ENCODE results near the gene CTR9. TPM values are rescaled to one million over a fixed set of nuclear protein-coding genes. Genes with fewer than 3 reads are reported as not detected.

The CTR9 gene
- total RNA-seq, 1 donor from 2014 or later = 3.1 TPM

DNA sequence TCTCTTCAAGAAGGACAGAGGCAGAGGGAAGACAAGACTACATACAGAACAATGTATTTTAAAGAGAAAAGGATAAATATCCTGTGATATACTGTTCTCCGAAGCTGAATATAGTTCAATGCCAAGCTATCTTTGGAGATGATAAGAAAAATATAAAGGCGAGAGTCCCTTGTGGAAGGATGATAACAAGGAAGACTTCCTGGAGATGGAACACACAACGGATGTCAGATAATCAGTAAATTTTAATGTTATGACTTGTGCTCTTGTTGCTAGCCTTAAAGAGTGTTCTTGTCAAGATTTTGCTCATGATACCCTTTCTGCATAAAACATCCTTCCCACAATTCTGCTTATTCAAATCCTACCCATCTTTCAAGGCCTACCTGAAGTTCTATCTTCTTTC lies 6.8 kb upstream of the CTR9 start:
- H3K36me3 ChIP-seq = no peaks in the 10 kb centered on the region
- H3K4me3 ChIP-seq = no peak overlapping the region
- H3K4me1 ChIP-seq = no peaks in the 10 kb centered on the region
- no peaks in the 10 kb centered on the region for H3K9me3 ChIP-seq
- no peaks in the 10 kb centered on the region for H3K27me3 ChIP-seq
- TF ChIP-seq, protein P1, sequence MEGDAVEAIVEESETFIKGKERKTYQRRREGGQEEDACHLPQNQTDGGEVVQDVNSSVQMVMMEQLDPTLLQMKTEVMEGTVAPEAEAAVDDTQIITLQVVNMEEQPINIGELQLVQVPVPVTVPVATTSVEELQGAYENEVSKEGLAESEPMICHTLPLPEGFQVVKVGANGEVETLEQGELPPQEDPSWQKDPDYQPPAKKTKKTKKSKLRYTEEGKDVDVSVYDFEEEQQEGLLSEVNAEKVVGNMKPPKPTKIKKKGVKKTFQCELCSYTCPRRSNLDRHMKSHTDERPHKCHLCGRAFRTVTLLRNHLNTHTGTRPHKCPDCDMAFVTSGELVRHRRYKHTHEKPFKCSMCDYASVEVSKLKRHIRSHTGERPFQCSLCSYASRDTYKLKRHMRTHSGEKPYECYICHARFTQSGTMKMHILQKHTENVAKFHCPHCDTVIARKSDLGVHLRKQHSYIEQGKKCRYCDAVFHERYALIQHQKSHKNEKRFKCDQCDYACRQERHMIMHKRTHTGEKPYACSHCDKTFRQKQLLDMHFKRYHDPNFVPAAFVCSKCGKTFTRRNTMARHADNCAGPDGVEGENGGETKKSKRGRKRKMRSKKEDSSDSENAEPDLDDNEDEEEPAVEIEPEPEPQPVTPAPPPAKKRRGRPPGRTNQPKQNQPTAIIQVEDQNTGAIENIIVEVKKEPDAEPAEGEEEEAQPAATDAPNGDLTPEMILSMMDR (IDR thresholded peaks at IDR 0.05) = no peak
- no peak overlapping the region for H3K27ac ChIP-seq
- intact Hi-C loops (cut with DNase I) = no loop called here
- no peak for DNase-seq (ENCODE audit: low spot score in 2 of 2)

DNA sequence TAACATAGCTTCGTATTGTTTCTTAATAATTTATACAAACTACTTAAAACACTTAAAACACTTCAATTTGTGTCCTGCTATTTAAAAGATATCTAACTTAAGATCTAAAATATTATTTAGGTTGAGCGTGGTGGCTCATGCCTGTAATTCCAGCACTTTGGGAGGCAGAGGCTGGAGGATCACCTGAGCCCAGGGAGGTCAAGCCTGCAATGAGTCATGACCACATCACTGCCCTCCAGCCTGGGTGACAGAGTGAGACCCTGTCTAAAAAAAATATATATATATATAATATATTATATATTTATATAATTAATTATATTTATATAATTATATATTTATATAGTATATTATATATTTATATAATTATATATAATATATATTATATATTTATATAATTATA lies 4.2 kb upstream of the CTR9 start:
- H3K27ac ChIP-seq = no peak overlapping the region
- TF ChIP-seq, protein P1 (IDR thresholded peaks at IDR 0.05) = no peak
- intact Hi-C loops (cut with DNase I) = no loop called here

DNA sequence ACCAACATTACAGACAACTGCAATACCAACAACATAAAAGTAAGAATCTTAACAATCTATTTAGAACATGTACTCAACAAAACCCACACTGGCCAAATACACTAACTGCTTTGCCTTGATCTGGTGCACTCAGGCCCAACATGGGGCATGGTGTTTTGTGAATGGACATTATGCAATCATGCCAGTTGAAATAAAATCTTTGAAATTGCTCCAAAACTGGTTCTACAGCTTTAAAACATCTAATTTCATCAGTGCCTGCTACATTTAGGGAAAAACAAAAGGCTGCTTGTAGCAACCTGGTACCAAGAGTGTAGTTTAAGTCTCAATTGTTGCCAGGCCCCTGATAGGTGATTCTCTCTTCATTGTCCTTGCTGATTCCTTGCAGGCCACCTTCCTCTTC lies 3.3 kb upstream of the CTR9 start:
- no peak overlapping the region for H3K27ac ChIP-seq
- no peaks in the 10 kb centered on the region for H3K36me3 ChIP-seq
- intact Hi-C loops (cut with DNase I) = no loop called here
- H3K4me3 ChIP-seq = no peak overlapping the region
- TF ChIP-seq, protein P1 (IDR thresholded peaks at IDR 0.05) = no peak
- peaks cover 0 to 11% of the 10 kb centered on the region in 2 donors for H3K4me1 ChIP-seq
- H3K27me3 ChIP-seq = no peaks in the 10 kb centered on the region
- no peak for DNase-seq (ENCODE audit: low spot score in 2 of 2)
- no peaks in the 10 kb centered on the region for H3K9me3 ChIP-seq

More for the DNA sequence above, 4.2 kb upstream of the CTR9 start:
- H3K9me3 ChIP-seq = no peaks in the 10 kb centered on the region
- no peak for DNase-seq (ENCODE audit: low spot score in 2 of 2)
- H3K4me1 ChIP-seq = peaks cover 0 to 3% of the 10 kb centered on the region in 2 donors
- H3K27me3 ChIP-seq = no peaks in the 10 kb centered on the region
- H3K36me3 ChIP-seq = no peaks in the 10 kb centered on the region
- H3K4me3 ChIP-seq = no peak overlapping the region

DNA sequence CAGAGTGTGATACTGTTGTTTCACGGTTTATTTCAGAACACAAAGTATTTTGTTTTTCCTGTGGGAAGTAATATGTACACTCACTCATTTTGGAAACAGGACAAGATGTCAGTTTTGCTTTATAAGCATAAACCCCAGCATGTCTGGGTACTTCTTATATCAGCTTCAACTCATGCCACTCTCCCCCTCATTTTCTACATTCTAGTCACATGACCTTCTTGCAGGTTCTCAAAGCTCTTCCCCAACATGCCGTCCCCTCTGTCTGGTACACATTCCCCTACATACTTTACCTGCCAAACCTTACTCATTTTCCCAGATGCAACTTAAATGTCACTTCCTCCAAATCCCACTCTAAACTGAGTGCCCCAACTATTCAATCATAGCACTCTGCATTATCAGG lies 1.6 kb upstream of the CTR9 start:
- Histone ChIP-seq H3K4me1 (peaks cover 0 to 11% of the 10 kb centered on the region in 2 donors), H3K9me3 (no peaks in the 10 kb centered on the region), H3K36me3 (peaks cover 0 to 2% of the 10 kb centered on the region in 2 donors), H3K27me3 (no peaks in the 10 kb centered on the region), H3K27ac (no peak overlapping the region), H3K4me3 (no peak overlapping the region)
- intact Hi-C loops (cut with DNase I) = no loop called here
- TF ChIP-seq, protein P1 (IDR thresholded peaks at IDR 0.05) = no peak
- no peak for DNase-seq (ENCODE audit: low spot score in 2 of 2)

DNA sequence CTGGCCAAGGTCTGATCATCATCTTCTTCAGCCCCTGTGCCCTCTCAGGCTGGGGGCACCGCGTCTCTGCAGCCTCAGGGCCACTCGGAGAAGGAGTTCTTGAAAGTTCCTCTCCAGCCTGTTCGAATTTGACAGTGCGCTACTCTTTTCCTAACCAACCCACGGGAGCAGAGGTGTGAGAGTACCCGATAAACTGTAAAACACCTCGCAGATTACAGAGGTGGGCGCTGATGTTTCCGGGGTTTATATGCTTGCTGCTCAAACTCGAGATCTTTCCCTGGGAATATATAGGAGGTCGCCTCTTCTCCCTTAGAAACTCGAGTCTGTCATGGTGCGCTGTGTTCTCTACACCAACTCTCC lies 515 bp downstream of the CTR9 start:
- Histone ChIP-seq H3K27ac (peak overlapping the region; percentile 90 to 96), H3K4me1 (peaks cover 0 to 11% of the 10 kb centered on the region in 2 donors), H3K4me3 (peak overlapping the region; percentile 83 to 91), H3K36me3 (peaks cover 12 to 22% of the 10 kb centered on the region in 2 donors), H3K27me3 (no peaks in the 10 kb centered on the region), H3K9me3 (no peaks in the 10 kb centered on the region)
- intact Hi-C loops (cut with DNase I) = no loop called here
- TF ChIP-seq, protein P1 (IDR thresholded peaks at IDR 0.05) = no peak
- no peak for DNase-seq (ENCODE audit: low spot score in 2 of 2)

DNA sequence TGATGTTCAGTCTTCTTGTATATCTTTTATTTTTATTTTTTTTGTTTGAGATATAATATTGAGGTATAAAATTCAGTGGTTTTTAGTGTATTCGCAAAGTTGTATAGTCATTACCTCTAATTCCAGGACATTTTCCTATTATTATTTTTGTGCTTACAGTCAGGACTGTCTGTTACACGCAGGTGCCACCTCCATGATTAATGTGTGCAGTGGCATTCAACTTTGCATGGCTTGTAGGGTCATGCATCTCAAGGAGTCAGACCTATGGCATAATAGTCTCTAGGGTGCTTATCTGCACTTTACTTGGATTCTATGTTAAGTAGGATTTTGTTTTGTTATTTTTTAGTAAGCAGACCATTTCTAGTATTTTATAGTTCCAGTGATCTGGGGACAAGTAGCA lies 1.0 kb downstream of the CTR9 start:
- DNase-seq (ENCODE audit: low spot score in 2 of 2) = no peak
- H3K4me3 ChIP-seq = peak overlapping the region; percentile 83 to 91
- peak overlapping the region in 1 of 2 donors; percentile 96 for H3K27ac ChIP-seq
- H3K36me3 ChIP-seq = peaks cover 17 to 27% of the 10 kb centered on the region in 2 donors
- no peaks in the 10 kb centered on the region for H3K27me3 ChIP-seq
- intact Hi-C loops (cut with DNase I) = no loop called here
- peaks cover 0 to 11% of the 10 kb centered on the region in 2 donors for H3K4me1 ChIP-seq
- TF ChIP-seq, protein P1 (IDR thresholded peaks at IDR 0.05) = no peak
- no peaks in the 10 kb centered on the region for H3K9me3 ChIP-seq

All from ascending aorta (tissue), 2 donors.